Peyer's patch (tissue), 4 donors: ENCODE data around the gene AGAP1. TPM values are rescaled to one million over a fixed set of nuclear protein-coding genes. Genes with fewer than 3 reads are reported as not detected.

Source experiments
- DNase-seq, 3 donors: peaks; one replicate each; pipeline ENCODE4 v3.0.0-alpha.2; 2017 to 2019
- H3K27ac ChIP-seq, 4 donors: fragments of 200-600 bp; sonication (generic); one replicate each; pipeline ENCODE4 v1.5.1; 2016 to 2019
- H3K27me3 ChIP-seq, 2 donors: fragments of 200-600 bp; sonication (generic); one replicate each; pipeline ENCODE4 v1.5.1; 2019
- H3K36me3 ChIP-seq, 3 donors: fragments of 200-600 bp; sonication (generic); one replicate each; pipeline ENCODE4 v1.5.1; 2016 to 2019
- H3K4me1 ChIP-seq, 4 donors: fragments of 200-600 bp; sonication (generic); one replicate each; pipeline ENCODE4 v1.5.1; 2016 to 2019
- H3K4me3 ChIP-seq, 4 donors: fragments of 200-600 bp; sonication (generic); 1 replicate in 3 of 4; 2 replicates in 1 of 4; pipeline ENCODE4 v1.5.1; 2016 to 2019; ENCODE audit warnings: mild to moderate bottlenecking in 1 of 4
- H3K9me3 ChIP-seq, 4 donors: fragments of 200-600 bp; sonication (generic); one replicate each; pipeline ENCODE4 v1.5.1; 2016 to 2019; ENCODE audit warnings: mild to moderate bottlenecking in 1 of 4
- POLR2A ChIP-seq, 2 donors: fragments of 450-650 bp; IDR thresholded peaks; one replicate each; pipeline ENCODE4 v1.5.1; 2017; ENCODE audit warnings: antibody characterized with exemption in 2 of 2, mild to moderate bottlenecking in 2 of 2, moderate library complexity in 2 of 2
- total RNA-seq, 4 donors: library from RNA; depleted of rRNA; stranded (reverse); fragments of >200 nt; gene quantifications; one replicate each; pipeline ENCODE4 v1.1.0, GENCODE V29; 2016
- TF ChIP-seq, protein P1 (sequence below), 6 experiments: fragments of 450-650 bp in 4 of 6; fragments of 200-600 bp in 2 of 6; sonication (generic) in 1 of 6; IDR thresholded peaks; one replicate each; pipeline ENCODE4 v1.5.1; 2017 to 2019; ENCODE audit warnings: antibody characterized with exemption in 6 of 6, mild to moderate bottlenecking in 3 of 6, moderate library complexity in 1 of 6

AGAP1 gene
- total RNA-seq, 4 donors from 2014 or later: 55.7 to 79.1 (median 66.9) TPM

DNA sequence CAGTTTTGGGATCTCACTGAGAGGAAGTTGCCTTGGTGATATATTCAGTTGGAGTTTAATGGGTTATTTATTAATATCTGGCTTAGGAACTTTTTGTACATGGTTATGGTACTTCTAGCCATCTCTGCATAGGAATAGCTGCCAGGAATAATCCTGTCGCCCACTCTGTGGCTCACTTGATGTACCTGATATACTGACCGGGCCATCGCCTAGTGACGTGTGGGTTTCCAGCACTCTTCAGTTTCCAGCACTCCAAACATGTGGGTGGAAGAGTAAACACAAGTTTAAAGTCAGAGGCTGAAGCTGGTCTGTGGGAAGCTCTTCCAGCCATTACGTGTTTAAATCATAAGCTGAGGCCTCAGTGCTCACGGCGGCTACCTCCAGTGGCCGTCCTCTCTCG lies 44.3 kb upstream of the AGAP1 start:
- no peak overlapping the region for H3K27ac ChIP-seq

DNA sequence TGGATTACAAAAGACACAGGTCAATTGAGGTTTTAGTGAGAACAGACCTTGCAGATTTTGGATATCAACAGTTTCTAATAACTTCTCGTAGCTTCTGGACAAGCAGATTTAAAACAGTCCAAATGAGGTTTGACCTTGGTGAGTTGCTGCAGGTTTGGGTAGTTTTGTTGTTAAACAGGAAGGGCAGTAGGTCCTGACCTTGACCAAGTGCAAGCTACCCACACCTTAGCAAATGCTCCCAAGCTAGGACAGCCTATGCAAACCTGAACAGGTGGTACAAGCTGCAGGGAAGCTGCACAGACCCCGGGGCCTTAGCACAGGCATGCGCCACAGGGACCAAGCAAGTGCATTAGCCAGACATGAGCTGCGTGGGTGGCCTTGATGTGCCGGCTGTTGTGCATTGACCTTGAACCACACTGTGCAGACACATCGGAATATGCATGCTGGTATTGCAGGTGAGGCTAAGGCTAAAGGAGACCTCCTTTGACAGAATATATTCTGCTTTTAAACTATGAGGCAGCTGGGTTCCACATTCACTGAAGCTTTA lies 40.2 kb upstream of the AGAP1 start:
- H3K27me3 ChIP-seq: no peaks in the 10 kb centered on the region
- no peak overlapping the region for H3K27ac ChIP-seq
- H3K9me3 ChIP-seq: no peaks in the 10 kb centered on the region
- DNase-seq: no peak
- no peaks in the 10 kb centered on the region for H3K4me1 ChIP-seq
- no peak overlapping the region for H3K4me3 ChIP-seq
- no peak for TF ChIP-seq POLR2A (IDR thresholded peaks at IDR 0.05)
- TF ChIP-seq, protein P1, sequence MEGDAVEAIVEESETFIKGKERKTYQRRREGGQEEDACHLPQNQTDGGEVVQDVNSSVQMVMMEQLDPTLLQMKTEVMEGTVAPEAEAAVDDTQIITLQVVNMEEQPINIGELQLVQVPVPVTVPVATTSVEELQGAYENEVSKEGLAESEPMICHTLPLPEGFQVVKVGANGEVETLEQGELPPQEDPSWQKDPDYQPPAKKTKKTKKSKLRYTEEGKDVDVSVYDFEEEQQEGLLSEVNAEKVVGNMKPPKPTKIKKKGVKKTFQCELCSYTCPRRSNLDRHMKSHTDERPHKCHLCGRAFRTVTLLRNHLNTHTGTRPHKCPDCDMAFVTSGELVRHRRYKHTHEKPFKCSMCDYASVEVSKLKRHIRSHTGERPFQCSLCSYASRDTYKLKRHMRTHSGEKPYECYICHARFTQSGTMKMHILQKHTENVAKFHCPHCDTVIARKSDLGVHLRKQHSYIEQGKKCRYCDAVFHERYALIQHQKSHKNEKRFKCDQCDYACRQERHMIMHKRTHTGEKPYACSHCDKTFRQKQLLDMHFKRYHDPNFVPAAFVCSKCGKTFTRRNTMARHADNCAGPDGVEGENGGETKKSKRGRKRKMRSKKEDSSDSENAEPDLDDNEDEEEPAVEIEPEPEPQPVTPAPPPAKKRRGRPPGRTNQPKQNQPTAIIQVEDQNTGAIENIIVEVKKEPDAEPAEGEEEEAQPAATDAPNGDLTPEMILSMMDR (IDR thresholded peaks at IDR 0.05): no peak
- no peaks in the 10 kb centered on the region for H3K36me3 ChIP-seq

More for the DNA sequence above, 44.3 kb upstream of the AGAP1 start:
- TF ChIP-seq, protein P1 (IDR thresholded peaks at IDR 0.05): no peak
- TF ChIP-seq POLR2A (IDR thresholded peaks at IDR 0.05): no peak
- no peaks in the 10 kb centered on the region for H3K9me3 ChIP-seq
- no peak overlapping the region for H3K4me3 ChIP-seq
- no peaks in the 10 kb centered on the region for H3K27me3 ChIP-seq
- no peaks in the 10 kb centered on the region for H3K4me1 ChIP-seq
- DNase-seq: no peak
- H3K36me3 ChIP-seq: no peaks in the 10 kb centered on the region

DNA sequence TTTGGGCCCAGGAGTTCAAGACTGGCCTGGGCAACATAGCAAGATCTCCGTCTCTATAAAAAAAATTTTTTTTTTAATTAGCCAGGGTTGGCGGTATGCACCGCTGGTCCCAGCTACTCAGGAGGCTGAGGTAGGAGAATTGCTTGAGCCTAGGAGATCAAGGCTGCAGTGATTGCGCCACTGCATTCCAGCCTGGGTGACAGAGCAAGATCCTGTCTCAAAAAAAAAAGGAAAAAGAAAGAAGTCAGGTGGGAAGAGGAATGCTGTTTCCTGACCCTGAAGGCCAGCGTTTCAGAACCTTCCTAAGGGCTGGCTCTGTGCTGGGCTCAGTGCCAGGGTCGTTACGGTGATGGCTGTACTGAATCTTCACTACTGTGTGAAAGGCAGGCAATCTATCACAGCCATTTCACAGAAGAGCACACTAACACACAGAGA lies 35.0 kb upstream of the AGAP1 start:
- Histone ChIP-seq H3K27me3 (no peaks in the 10 kb centered on the region), H3K4me3 (no peak overlapping the region), H3K36me3 (no peaks in the 10 kb centered on the region), H3K9me3 (no peaks in the 10 kb centered on the region), H3K4me1 (no peaks in the 10 kb centered on the region), H3K27ac (no peak overlapping the region)
- no peak for DNase-seq
- no peak for TF ChIP-seq POLR2A (IDR thresholded peaks at IDR 0.05)
- TF ChIP-seq, protein P1 (IDR thresholded peaks at IDR 0.05): no peak

DNA sequence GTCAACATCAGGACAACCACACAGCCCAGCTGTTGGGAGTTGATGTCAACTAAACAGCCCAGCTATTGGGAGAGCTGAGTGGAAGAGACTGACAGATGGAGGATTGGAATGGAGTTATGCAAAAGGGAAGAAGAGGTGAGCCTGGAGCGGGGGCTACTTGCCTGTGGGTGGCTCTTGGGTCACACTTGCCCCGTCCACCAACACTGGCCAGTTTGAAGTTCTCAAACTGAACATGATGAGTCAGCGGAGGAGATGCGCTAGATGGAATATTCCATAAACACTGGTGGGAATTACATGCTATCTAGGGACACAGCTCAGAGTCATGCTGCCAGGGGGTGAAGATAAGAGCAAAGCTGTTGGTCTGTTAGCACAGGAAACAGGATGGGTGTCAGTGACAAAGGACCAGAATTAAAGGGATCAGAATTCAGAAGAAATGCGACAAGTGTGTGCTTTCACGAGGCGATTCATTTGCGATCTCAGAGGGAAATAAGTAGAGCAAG lies 33.2 kb upstream of the AGAP1 start:
- Histone ChIP-seq H3K36me3 (no peaks in the 10 kb centered on the region), H3K27ac (peak overlapping the region in 1 of 4 donors; percentile 9), H3K4me3 (no peak overlapping the region), H3K9me3 (no peaks in the 10 kb centered on the region), H3K4me1 (no peaks in the 10 kb centered on the region), H3K27me3 (no peaks in the 10 kb centered on the region)
- no peak for DNase-seq
- TF ChIP-seq, protein P1 (IDR thresholded peaks at IDR 0.05): no peak

DNA sequence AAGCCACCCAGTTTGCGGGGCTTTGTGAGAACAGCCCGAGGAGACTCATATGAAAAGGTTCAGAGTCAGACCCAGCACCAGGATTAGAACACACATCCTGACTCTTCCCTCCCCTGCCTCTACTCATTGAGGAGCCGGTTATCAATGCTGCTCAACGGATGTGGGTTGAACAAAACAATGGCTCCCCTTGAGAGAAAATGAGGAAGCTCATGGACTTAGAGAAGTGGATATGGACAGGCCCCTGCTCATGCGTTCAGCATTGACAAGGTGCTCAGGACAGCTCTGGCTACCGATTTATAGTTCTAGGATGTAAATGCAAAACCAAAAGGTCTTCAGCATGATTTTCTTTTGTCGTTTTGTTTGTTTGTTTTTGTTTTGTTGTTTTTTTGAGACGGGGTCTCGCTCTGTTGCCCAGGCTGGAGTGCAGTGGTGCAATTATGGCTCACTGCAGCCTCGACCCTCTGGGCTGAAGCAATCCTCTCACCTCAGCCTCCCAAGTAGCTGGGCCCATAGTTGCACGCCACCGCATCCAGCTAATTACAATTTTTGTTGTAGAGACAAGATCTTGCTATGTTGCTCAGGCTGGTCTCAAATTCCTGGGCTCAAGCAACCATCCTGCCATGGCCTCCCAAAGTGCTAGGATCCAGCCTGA lies 32.0 kb upstream of the AGAP1 start:
- no peak for DNase-seq
- Histone ChIP-seq H3K9me3 (no peaks in the 10 kb centered on the region), H3K36me3 (no peaks in the 10 kb centered on the region), H3K27me3 (no peaks in the 10 kb centered on the region), H3K4me3 (no peak overlapping the region), H3K4me1 (no peaks in the 10 kb centered on the region), H3K27ac (no peak overlapping the region)
- TF ChIP-seq POLR2A (IDR thresholded peaks at IDR 0.05): no peak
- TF ChIP-seq, protein P1 (IDR thresholded peaks at IDR 0.05): no peak
